GM23338 (cell line): ENCODE measurements around the gene MARK2. TPM values are rescaled to one million over a fixed set of nuclear protein-coding genes. Genes with fewer than 3 reads are reported as not detected.
A peak's percentile ranks its signal among the peaks of the same experiment; 100 is the strongest.

Source experiments
- ATAC-seq: fragments of 200-7000 bp; cut with Tn5 transposase; 3 replicates; pipeline ENCODE4 v1.9.1; 2020
- DNase-seq: peaks from one replicate; pipeline ENCODE4 v3.0.0-alpha.2; 2015; ENCODE audit warnings: low spot score
- H2AFZ ChIP-seq: fragments of 200-600 bp; sonication (generic); 2 replicates; pipeline ENCODE4 v1.8.0; 2016; ENCODE audit warnings: antibody characterized with exemption, mild to moderate bottlenecking, moderate library complexity
- H3F3A ChIP-seq: fragments of 200-600 bp; sonication (generic); replicated peaks from 2 replicates; pipeline ENCODE4 v1.8.0; 2017; ENCODE audit warnings: antibody characterized with exemption, mixed run types, low read depth
- H3K27ac ChIP-seq: fragments of 200-600 bp; sonication (generic); 2 replicates; pipeline ENCODE4 v1.6.1; 2016; ENCODE audit warnings: low read depth
- H3K27me3 ChIP-seq: fragments of 200-600 bp; sonication (generic); 2 replicates; pipeline ENCODE4 v1.8.0; 2016; ENCODE audit warnings: mild to moderate bottlenecking, mixed run types, moderate library complexity; ENCODE audit not compliant: insufficient read depth
- H3K36me3 ChIP-seq: fragments of 200-600 bp; sonication (generic); 2 replicates; pipeline ENCODE4 v1.8.0; 2016; ENCODE audit warnings: mild to moderate bottlenecking; ENCODE audit not compliant: insufficient read depth
- H3K4me1 ChIP-seq: fragments of 200-600 bp; sonication (generic); 2 replicates; pipeline ENCODE4 v1.8.0; 2016; ENCODE audit warnings: mild to moderate bottlenecking, moderate library complexity; ENCODE audit not compliant: insufficient read depth
- H3K4me2 ChIP-seq: fragments of 200-600 bp; sonication (generic); 2 replicates; pipeline ENCODE4 v1.7.1; 2017; ENCODE audit warnings: mixed run types
- H3K4me3 ChIP-seq: fragments of 200-600 bp; sonication (generic); 2 replicates; pipeline ENCODE4 v1.6.1; 2016; ENCODE audit warnings: mixed run types
- H3K79me2 ChIP-seq: fragments of 200-600 bp; sonication (generic); replicated peaks from 2 replicates; pipeline ENCODE4 v1.8.0; 2017; ENCODE audit warnings: mild to moderate bottlenecking; ENCODE audit not compliant: insufficient read depth
- H3K9me2 ChIP-seq: fragments of 200-600 bp; sonication (generic); 2 replicates; pipeline ENCODE4 v1.8.0; 2017; ENCODE audit not compliant: insufficient read depth
- H4K20me1 ChIP-seq: fragments of 200-600 bp; sonication (generic); replicated peaks from 2 replicates; pipeline ENCODE4 v1.8.0; 2017; ENCODE audit warnings: mild to moderate bottlenecking; ENCODE audit not compliant: insufficient read depth
- H3K27ac Mint-ChIP-seq: 2 replicates; pipeline ENCODE4 v1.8.0; 2020; ENCODE audit warnings: inconsistent platforms, mild to moderate bottlenecking, moderate library complexity, mixed read lengths
- H3K27me3 Mint-ChIP-seq: 3 replicates; pipeline ENCODE4 v1.8.0; 2022; ENCODE audit warnings: low read depth, mild to moderate bottlenecking, moderate library complexity, mixed read lengths, inconsistent platforms; ENCODE audit not compliant: insufficient read depth, poor library complexity
- H3K36me3 Mint-ChIP-seq: 3 replicates; pipeline ENCODE4 v1.8.0; 2021; ENCODE audit warnings: low read depth, mild to moderate bottlenecking, inconsistent platforms, moderate library complexity, mixed read lengths
- H3K4me1 Mint-ChIP-seq: 3 replicates; pipeline ENCODE4 v1.8.0; 2020; ENCODE audit warnings: mild to moderate bottlenecking, inconsistent platforms, mixed read lengths
- H3K4me3 Mint-ChIP-seq: 3 replicates; pipeline ENCODE4 v1.8.0; 2021; ENCODE audit warnings: moderate library complexity, mild to moderate bottlenecking, inconsistent platforms, mixed read lengths
- H3K9me3 Mint-ChIP-seq: 3 replicates; pipeline ENCODE4 v1.8.0; 2020; ENCODE audit warnings: moderate library complexity, mild to moderate bottlenecking, inconsistent platforms, mixed read lengths
- CREB1 ChIP-seq: fragments of 250-450 bp; sonication (Bioruptor Pico); IDR thresholded peaks from 2 replicates; pipeline ENCODE4 v1.5.0; 2020; ENCODE audit warnings: low read depth, mild to moderate bottlenecking, moderate library complexity
- EZH2 ChIP-seq: fragments of 200-600 bp; sonication (generic); IDR thresholded peaks from one replicate; pipeline ENCODE4 v1.8.0; 2017; ENCODE audit warnings: antibody characterized with exemption, mild to moderate bottlenecking, low read depth; ENCODE audit not compliant: unreplicated experiment
- EZH2phosphoT487 ChIP-seq: fragments of 200-600 bp; sonication (generic); IDR thresholded peaks from one replicate; pipeline ENCODE4 v1.8.1; 2018; ENCODE audit warnings: antibody characterized with exemption; ENCODE audit not compliant: unreplicated experiment
- JUNB ChIP-seq: IDR thresholded peaks from one replicate; pipeline ENCODE4 v1.6.1; 2016; ENCODE audit warnings: antibody characterized with exemption; ENCODE audit not compliant: unreplicated experiment
- NANOG ChIP-seq: IDR thresholded peaks from 2 replicates; pipeline ENCODE4 v1.6.1; 2016; ENCODE audit warnings: antibody characterized with exemption, borderline replicate concordance
- POLR2AphosphoS5 ChIP-seq: IDR thresholded peaks from 2 replicates; pipeline ENCODE4 v1.6.1; 2016; ENCODE audit warnings: antibody characterized with exemption, low read depth
- REST ChIP-seq: IDR thresholded peaks from one replicate; pipeline ENCODE4 v1.6.1; 2018; ENCODE audit warnings: antibody characterized with exemption; ENCODE audit not compliant: unreplicated experiment
- STAT1 ChIP-seq: IDR thresholded peaks from one replicate; pipeline ENCODE4 v1.6.1; 2016; ENCODE audit warnings: antibody characterized with exemption; ENCODE audit not compliant: unreplicated experiment
- ZNF114 ChIP-seq: fragments of 250-450 bp; sonication (Bioruptor Pico); IDR thresholded peaks from 2 replicates; pipeline ENCODE4 v1.5.0; 2020; ENCODE audit warnings: mild to moderate bottlenecking, moderate library complexity
- ZNF331 ChIP-seq: fragments of 250-450 bp; sonication (Bioruptor Pico); IDR thresholded peaks from 2 replicates; pipeline ENCODE4 v1.5.0; 2020; ENCODE audit warnings: low read depth, mild to moderate bottlenecking, moderate library complexity
- ZNF462 ChIP-seq: fragments of 250-450 bp; sonication (Bioruptor Pico); IDR thresholded peaks from 2 replicates; pipeline ENCODE4 v1.5.0; 2020; ENCODE audit warnings: mild to moderate bottlenecking, moderate library complexity
- polyA plus RNA-seq: library from polyadenylated mRNA; unstranded; fragments of >200 nt; fragmentation: Nextera tagmentation; extraction: Ambion mirVana; gene quantifications from 2 replicates; pipeline ENCODE4 v1.2.1, GENCODE V29; 2016
- total RNA-seq: library from RNA; depleted of rRNA; stranded (reverse); fragments of >200 nt; shearing (Covaris generic); gene quantifications from 2 replicates; pipeline ENCODE4 v1.2.3, GENCODE V29; 2014
- TF ChIP-seq, protein P1 (sequence below), 2 experiments: fragments of 200-600 bp in 1 of 2; sonication (generic) in 1 of 2; conservative IDR thresholded peaks; 2 replicates each; pipeline versions ENCODE4 v1.5.1 to v1.6.1; 2016 to 2017; ENCODE audit warnings: antibody characterized with exemption in 2 of 2, low read depth in 2 of 2, mild to moderate bottlenecking in 2 of 2, moderate library complexity in 1 of 2
- TF ChIP-seq, protein P2 (sequence below): IDR thresholded peaks from 2 replicates; pipeline ENCODE4 v1.6.1; 2016; ENCODE audit warnings: antibody characterized with exemption

Gene MARK2
- total and polyA plus RNA-seq, 2 experiments from 2014 or later = 18.7 to 42.6 TPM

GRCh38 chr11:63831326-63831725 lies 7.6 kb upstream of the MARK2 start:
- ATAC-seq (peak; percentile 33), DNase-seq (peak; percentile 76)
- Histone ChIP-seq H3K4me1 (peaks cover 23% of the 10 kb centered on the region), H4K20me1 (no peaks in the 10 kb centered on the region; the same call in 1 of the 2 replicates), H3K27ac (no peak overlapping the region), H2AFZ (no peak overlapping the region), H3K27me3 (no peaks in the 10 kb centered on the region), H3K4me3 (no peak overlapping the region), H3K9me2 (no peaks in the 10 kb centered on the region), H3K4me2 (peak overlapping the region; percentile 7; the same call in 1 of the 2 replicates), H3K36me3 (peaks cover 4% of the 10 kb centered on the region; the same call in 1 of the 2 replicates), H3K79me2 (no peaks in the 10 kb centered on the region), H3F3A (peaks cover 9% of the 10 kb centered on the region)
- Mint-ChIP-seq H3K4me3 (no peak overlapping the region), H3K9me3 (no peaks in the 10 kb centered on the region), H3K36me3 (peaks cover 10% of the 10 kb centered on the region), H3K4me1 (peaks cover 28% of the 10 kb centered on the region), H3K27ac (no peak overlapping the region), H3K27me3 (peaks cover 17% of the 10 kb centered on the region)
- TF ChIP-seq CREB1 (CRISPR knock-in tag) (no peak), ZNF331 (CRISPR knock-in tag) (no peak), ZNF114 (CRISPR knock-in tag) (no peak), JUNB (no peak), ZNF462 (CRISPR knock-in tag) (no peak), EZH2phosphoT487 (no peak), STAT1 (no peak), POLR2AphosphoS5 (no peak), REST (no peak), NANOG (no peak), EZH2 (no peak)
- TF ChIP-seq, protein P1, sequence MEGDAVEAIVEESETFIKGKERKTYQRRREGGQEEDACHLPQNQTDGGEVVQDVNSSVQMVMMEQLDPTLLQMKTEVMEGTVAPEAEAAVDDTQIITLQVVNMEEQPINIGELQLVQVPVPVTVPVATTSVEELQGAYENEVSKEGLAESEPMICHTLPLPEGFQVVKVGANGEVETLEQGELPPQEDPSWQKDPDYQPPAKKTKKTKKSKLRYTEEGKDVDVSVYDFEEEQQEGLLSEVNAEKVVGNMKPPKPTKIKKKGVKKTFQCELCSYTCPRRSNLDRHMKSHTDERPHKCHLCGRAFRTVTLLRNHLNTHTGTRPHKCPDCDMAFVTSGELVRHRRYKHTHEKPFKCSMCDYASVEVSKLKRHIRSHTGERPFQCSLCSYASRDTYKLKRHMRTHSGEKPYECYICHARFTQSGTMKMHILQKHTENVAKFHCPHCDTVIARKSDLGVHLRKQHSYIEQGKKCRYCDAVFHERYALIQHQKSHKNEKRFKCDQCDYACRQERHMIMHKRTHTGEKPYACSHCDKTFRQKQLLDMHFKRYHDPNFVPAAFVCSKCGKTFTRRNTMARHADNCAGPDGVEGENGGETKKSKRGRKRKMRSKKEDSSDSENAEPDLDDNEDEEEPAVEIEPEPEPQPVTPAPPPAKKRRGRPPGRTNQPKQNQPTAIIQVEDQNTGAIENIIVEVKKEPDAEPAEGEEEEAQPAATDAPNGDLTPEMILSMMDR (conservative IDR thresholded peaks at IDR 0.05; ENCODE audit: low read depth in 2 of 2) = no peak
- TF ChIP-seq, protein P2, sequence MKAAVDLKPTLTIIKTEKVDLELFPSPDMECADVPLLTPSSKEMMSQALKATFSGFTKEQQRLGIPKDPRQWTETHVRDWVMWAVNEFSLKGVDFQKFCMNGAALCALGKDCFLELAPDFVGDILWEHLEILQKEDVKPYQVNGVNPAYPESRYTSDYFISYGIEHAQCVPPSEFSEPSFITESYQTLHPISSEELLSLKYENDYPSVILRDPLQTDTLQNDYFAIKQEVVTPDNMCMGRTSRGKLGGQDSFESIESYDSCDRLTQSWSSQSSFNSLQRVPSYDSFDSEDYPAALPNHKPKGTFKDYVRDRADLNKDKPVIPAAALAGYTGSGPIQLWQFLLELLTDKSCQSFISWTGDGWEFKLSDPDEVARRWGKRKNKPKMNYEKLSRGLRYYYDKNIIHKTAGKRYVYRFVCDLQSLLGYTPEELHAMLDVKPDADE = no peak
